ENCODE data around the gene ARMH3. TPM values are rescaled to one million over a fixed set of nuclear protein-coding genes. Genes with fewer than 3 reads are reported as not detected.

ARMH3 gene
- total and polyA plus RNA-seq, 7 experiments from 2014 or later: 19.7 to 34.0 (median 27.6) TPM

GRCh38 chr10:101968940-101969321 lies 87.0 kb downstream of the ARMH3 start:
- peaks cover 4 to 29% (median 5%) of the 10 kb centered on the region in 3 experiments for H3K36me3 ChIP-seq (ENCODE audit: control insufficient read depth in 2 of 3, insufficient read depth in 3 of 3, low read length in 3 of 3)
- peaks cover 8 to 41% (median 33%) of the 10 kb centered on the region in 7 donors for H3K4me1 Mint-ChIP-seq
- no peaks in the 10 kb centered on the region for H3K27me3 ChIP-seq (ENCODE audit: control insufficient read depth in 2 of 2, insufficient read depth in 2 of 2, low read length in 2 of 2)
- H3K36me3 Mint-ChIP-seq: peaks cover 17 to 81% (median 38%) of the 10 kb centered on the region in 5 donors
- ChIA-PET POLR2A (interaction anchor here (1.1 kb wide), 1 partner anchor 11 kb away, joined by 3 read pairs; no protein-coding TSS in a partner anchor), CTCF (no interaction called here)
- H3K4me3 ChIP-seq (ENCODE audit: low read length): no peak overlapping the region
- H3K4me3 Mint-ChIP-seq: peak overlapping the region in 1 of 10 donors; percentile 1
- intact Hi-C loops (cut with micrococcal nuclease): no loop called here
- no peaks in the 10 kb centered on the region for H3K27me3 Mint-ChIP-seq
- DNase-seq (no peak), ATAC-seq (no peak)
- H3K9me3 Mint-ChIP-seq: no peaks in the 10 kb centered on the region
- peak overlapping the region in 6 of 9 donors; percentile 8 to 61 (median 24) for H3K27ac Mint-ChIP-seq
- peak overlapping the region; percentile 14 for H3K27ac ChIP-seq (ENCODE audit: low read depth, low read length)
- peaks cover 5 to 11% of the 10 kb centered on the region in 2 donors for H3K4me1 ChIP-seq (ENCODE audit: control insufficient read depth in 2 of 2, insufficient read depth in 2 of 2, low read length in 2 of 2)
- no peaks in the 10 kb centered on the region for H3K9me3 ChIP-seq (ENCODE audit: control insufficient read depth in 2 of 3, low read length in 3 of 3)

DNA sequence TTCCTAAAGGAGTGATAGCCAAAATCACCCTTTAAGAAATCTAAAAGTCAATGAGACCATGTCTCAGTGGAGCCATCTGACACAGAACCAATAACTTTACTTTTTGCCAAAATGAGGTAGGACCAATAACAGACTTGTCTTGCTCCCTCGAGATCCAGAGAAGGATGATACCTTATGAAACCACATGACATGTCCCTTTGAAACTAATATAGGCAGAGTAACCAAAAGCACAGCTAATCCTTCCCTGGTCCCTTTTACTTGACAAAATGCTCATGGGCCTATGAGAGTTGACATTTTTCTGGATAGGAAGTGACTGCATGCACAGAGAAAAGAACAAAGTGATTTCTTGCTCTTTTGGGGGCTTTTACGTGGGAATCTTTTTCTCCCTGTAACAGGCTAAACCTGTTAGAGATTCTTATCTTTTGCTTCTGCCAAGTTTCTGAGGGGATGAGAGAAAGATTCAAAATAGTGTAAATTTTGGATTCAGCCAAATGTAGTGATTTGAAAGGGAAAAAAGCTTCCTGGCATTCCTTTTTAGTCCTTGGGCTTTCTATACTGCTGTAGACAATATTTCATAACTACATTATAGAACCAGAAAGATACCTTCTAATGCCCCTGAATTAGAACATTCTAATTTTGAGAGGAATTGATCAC lies 87.6 kb downstream of the ARMH3 start:
- Histone ChIP-seq H3K9me3 (ENCODE audit: control insufficient read depth in 2 of 3, low read length in 3 of 3) (no peaks in the 10 kb centered on the region), H3K27ac (ENCODE audit: low read depth, low read length) (no peak overlapping the region), H3K36me3 (ENCODE audit: control insufficient read depth in 2 of 3, insufficient read depth in 3 of 3, low read length in 3 of 3) (peaks cover 4 to 29% (median 5%) of the 10 kb centered on the region in 3 experiments), H3K4me3 (ENCODE audit: low read length) (no peak overlapping the region), H3K27me3 (ENCODE audit: control insufficient read depth in 2 of 2, insufficient read depth in 2 of 2, low read length in 2 of 2) (no peaks in the 10 kb centered on the region), H3K4me1 (ENCODE audit: control insufficient read depth in 2 of 2, insufficient read depth in 2 of 2, low read length in 2 of 2) (peaks cover 0 to 9% of the 10 kb centered on the region in 2 donors)
- Mint-ChIP-seq H3K36me3 (peaks cover 15 to 76% (median 34%) of the 10 kb centered on the region in 5 donors), H3K4me1 (peaks cover 3 to 35% (median 28%) of the 10 kb centered on the region in 7 donors), H3K27me3 (no peaks in the 10 kb centered on the region), H3K4me3 (peak overlapping the region in 1 of 10 donors; percentile 1), H3K9me3 (no peaks in the 10 kb centered on the region), H3K27ac (peak overlapping the region in 3 of 9 donors; percentile 2 to 17 (median 8))
- intact Hi-C loops (cut with micrococcal nuclease): no loop called here
- POLR2A ChIA-PET: interaction anchor here (1.1 kb wide), 1 partner anchor 10 kb away, joined by 3 read pairs; no protein-coding TSS in a partner anchor
- ATAC-seq (no peak), DNase-seq (no peak)
- CTCF ChIA-PET: no interaction called here

DNA sequence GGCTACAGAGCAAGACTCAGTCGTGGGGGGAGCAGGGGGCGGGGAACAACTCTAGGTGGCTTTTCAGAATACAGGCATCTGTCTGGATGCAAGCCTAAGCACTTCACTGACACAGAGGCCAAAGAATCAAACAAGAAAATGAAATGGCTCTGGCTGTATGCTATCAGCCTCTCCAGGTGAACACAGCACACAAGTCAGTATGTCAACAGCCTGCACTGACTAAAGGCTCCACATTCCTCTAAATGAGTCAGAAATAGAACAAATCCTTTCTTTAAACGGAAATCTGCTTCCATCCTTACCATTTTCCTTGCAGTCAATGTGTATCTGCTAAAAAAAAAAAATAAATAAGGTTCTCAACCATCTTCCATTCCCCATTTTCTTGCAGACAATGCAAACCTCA lies 88.3 kb downstream of the ARMH3 start:
- H3K4me3 Mint-ChIP-seq: no peak overlapping the region
- Histone ChIP-seq H3K27ac (ENCODE audit: low read depth, low read length) (no peak overlapping the region), H3K36me3 (ENCODE audit: control insufficient read depth in 2 of 3, insufficient read depth in 3 of 3, low read length in 3 of 3) (peaks cover 4 to 28% (median 5%) of the 10 kb centered on the region in 3 experiments), H3K27me3 (ENCODE audit: control insufficient read depth in 2 of 2, insufficient read depth in 2 of 2, low read length in 2 of 2) (no peaks in the 10 kb centered on the region), H3K4me3 (ENCODE audit: low read length) (no peak overlapping the region), H3K4me1 (ENCODE audit: control insufficient read depth in 2 of 2, insufficient read depth in 2 of 2, low read length in 2 of 2) (peaks cover 0 to 9% of the 10 kb centered on the region in 2 donors), H3K9me3 (ENCODE audit: control insufficient read depth in 2 of 3, low read length in 3 of 3) (no peaks in the 10 kb centered on the region)
- ChIA-PET POLR2A (no interaction called here), CTCF (no interaction called here)
- no peak for DNase-seq
- H3K36me3 Mint-ChIP-seq: peaks cover 14 to 73% (median 33%) of the 10 kb centered on the region in 5 donors
- H3K27ac Mint-ChIP-seq: no peak overlapping the region
- H3K27me3 Mint-ChIP-seq: no peaks in the 10 kb centered on the region
- no peaks in the 10 kb centered on the region for H3K9me3 Mint-ChIP-seq
- intact Hi-C loops (cut with micrococcal nuclease): no loop called here
- ATAC-seq: no peak
- H3K4me1 Mint-ChIP-seq: peaks cover 0 to 32% (median 26%) of the 10 kb centered on the region in 7 donors

GRCh38 chr10:101967119-101967518 lies 88.9 kb downstream of the ARMH3 start:
- Mint-ChIP-seq H3K4me1 (peaks cover 0 to 32% (median 25%) of the 10 kb centered on the region in 7 donors), H3K27ac (no peak overlapping the region), H3K9me3 (no peaks in the 10 kb centered on the region), H3K36me3 (peaks cover 8 to 72% (median 31%) of the 10 kb centered on the region in 5 donors), H3K4me3 (no peak overlapping the region), H3K27me3 (no peaks in the 10 kb centered on the region)
- no peak for DNase-seq
- Histone ChIP-seq H3K27ac (ENCODE audit: low read depth, low read length) (no peak overlapping the region), H3K27me3 (ENCODE audit: control insufficient read depth in 2 of 2, insufficient read depth in 2 of 2, low read length in 2 of 2) (no peaks in the 10 kb centered on the region), H3K36me3 (ENCODE audit: control insufficient read depth in 2 of 3, insufficient read depth in 3 of 3, low read length in 3 of 3) (peaks cover 4 to 22% (median 5%) of the 10 kb centered on the region in 3 experiments), H3K4me1 (ENCODE audit: control insufficient read depth in 2 of 2, insufficient read depth in 2 of 2, low read length in 2 of 2) (peaks cover 0 to 9% of the 10 kb centered on the region in 2 donors), H3K9me3 (ENCODE audit: control insufficient read depth in 2 of 3, low read length in 3 of 3) (no peaks in the 10 kb centered on the region), H3K4me3 (ENCODE audit: low read length) (no peak overlapping the region)
- no peak for ATAC-seq
- ChIA-PET POLR2A (no interaction called here), CTCF (no interaction called here)
- intact Hi-C loops (cut with micrococcal nuclease): no loop called here

DNA sequence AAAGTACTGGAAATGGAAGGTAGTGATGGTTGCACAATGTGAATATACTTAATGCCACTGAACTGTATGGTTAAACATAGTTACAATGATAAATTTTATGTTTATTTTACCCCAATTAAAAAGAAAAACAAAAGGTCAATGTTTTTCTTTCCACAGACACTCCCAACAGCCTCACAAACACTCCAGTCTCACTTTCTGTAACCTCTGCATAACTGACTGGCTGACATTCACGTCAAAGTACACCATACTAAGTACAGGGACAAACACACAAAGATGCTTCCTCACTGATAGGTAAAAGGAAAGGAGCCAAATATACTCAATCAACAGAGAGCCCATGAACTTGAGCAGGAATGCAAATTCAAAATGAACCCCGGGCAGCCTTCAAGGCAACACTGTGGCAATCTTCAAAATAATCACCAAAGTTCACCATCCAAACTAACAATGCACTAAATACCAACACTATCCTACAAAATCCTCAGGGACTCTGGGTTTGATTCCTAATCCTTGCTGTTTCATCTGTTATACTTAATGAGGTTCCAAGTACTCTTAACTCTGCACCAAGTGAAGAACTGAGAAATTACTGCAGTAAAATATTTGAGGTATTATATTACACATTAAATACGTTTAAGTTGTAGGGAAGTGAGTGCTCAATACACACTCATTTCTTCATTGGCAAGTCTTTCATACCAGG lies 90.8 kb downstream of the ARMH3 start:
- no peak overlapping the region for H3K27ac ChIP-seq (ENCODE audit: low read depth, low read length)
- Mint-ChIP-seq H3K27ac (peak overlapping the region in 1 of 9 donors; percentile 4), H3K4me1 (peaks cover 9 to 33% (median 22%) of the 10 kb centered on the region in 7 donors), H3K27me3 (no peaks in the 10 kb centered on the region), H3K9me3 (no peaks in the 10 kb centered on the region), H3K4me3 (no peak overlapping the region), H3K36me3 (peaks cover 5 to 63% (median 27%) of the 10 kb centered on the region in 5 donors)
- peaks cover 4 to 11% (median 4%) of the 10 kb centered on the region in 3 experiments for H3K36me3 ChIP-seq (ENCODE audit: control insufficient read depth in 2 of 3, insufficient read depth in 3 of 3, low read length in 3 of 3)
- ATAC-seq: no peak
- H3K27me3 ChIP-seq (ENCODE audit: control insufficient read depth in 2 of 2, insufficient read depth in 2 of 2, low read length in 2 of 2): no peaks in the 10 kb centered on the region
- H3K9me3 ChIP-seq (ENCODE audit: control insufficient read depth in 2 of 3, low read length in 3 of 3): no peaks in the 10 kb centered on the region
- POLR2A ChIA-PET: no interaction called here
- no peak overlapping the region for H3K4me3 ChIP-seq (ENCODE audit: low read length)
- intact Hi-C loops (cut with micrococcal nuclease): no loop called here
- CTCF ChIA-PET: no interaction called here
- no peak for DNase-seq
- peaks cover 0 to 9% of the 10 kb centered on the region in 2 donors for H3K4me1 ChIP-seq (ENCODE audit: control insufficient read depth in 2 of 2, insufficient read depth in 2 of 2, low read length in 2 of 2)

DNA sequence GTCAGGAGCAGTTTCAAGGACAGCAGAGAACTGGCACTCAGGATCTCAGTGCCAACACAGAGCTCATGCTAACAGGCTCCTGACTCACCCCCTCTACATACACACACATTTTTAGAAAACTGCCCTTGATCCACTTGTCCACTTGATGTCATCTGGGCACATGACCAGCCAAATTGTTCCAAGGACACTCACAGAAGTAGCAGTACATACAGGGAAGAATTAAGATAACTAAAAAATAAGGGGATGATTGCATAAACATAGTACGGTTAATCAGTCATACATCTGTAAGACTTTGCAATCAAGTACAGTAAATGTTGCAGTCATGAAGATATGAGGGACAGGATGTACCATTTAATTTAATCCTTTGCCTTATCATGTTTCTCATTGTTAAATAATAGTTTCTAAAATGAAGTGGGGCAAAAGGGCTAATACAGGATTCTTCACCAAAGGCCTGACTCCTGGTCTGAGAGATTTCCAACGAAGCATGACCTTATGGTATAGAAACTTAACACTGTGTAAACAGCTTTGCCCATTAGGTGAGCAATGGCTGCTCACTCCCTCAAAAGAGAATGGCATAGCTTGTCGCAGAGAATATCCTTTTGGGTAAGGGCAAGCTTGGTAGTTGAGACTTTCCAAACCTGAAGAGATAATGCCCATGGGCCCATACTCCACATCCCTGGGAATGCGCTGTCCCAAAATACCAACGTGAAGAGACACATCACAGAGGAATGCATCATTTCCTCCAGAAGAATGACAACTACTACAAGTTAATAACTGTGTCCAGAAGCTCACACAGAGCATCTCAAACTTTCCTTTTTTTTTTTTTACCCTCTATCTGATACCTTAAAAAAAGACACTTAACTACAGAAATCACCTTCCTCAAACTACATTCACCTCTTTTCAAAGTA lies 94.1 kb downstream of the ARMH3 start:
- Histone ChIP-seq H3K27me3 (ENCODE audit: control insufficient read depth in 2 of 2, insufficient read depth in 2 of 2, low read length in 2 of 2) (no peaks in the 10 kb centered on the region), H3K36me3 (ENCODE audit: control insufficient read depth in 2 of 3, insufficient read depth in 3 of 3, low read length in 3 of 3) (peaks cover 0 to 5% (median 0%) of the 10 kb centered on the region in 3 experiments), H3K4me1 (ENCODE audit: control insufficient read depth in 2 of 2, insufficient read depth in 2 of 2, low read length in 2 of 2) (no peaks in the 10 kb centered on the region), H3K9me3 (ENCODE audit: control insufficient read depth in 2 of 3, low read length in 3 of 3) (no peaks in the 10 kb centered on the region), H3K4me3 (ENCODE audit: low read length) (no peak overlapping the region), H3K27ac (ENCODE audit: low read depth, low read length) (no peak overlapping the region)
- intact Hi-C loops (cut with micrococcal nuclease): no loop called here
- ATAC-seq (no peak), DNase-seq (no peak)
- POLR2A ChIA-PET: no interaction called here
- CTCF ChIA-PET: interaction anchor here (0.5 to 0.7 kb wide), 2 partner anchors 51 to 72 kb away, joined by 3 read pairs; no protein-coding TSS in a partner anchor
- Mint-ChIP-seq H3K4me3 (no peak overlapping the region), H3K36me3 (peaks cover 2 to 55% (median 28%) of the 10 kb centered on the region in 5 donors), H3K27me3 (no peaks in the 10 kb centered on the region), H3K9me3 (no peaks in the 10 kb centered on the region), H3K27ac (no peak overlapping the region), H3K4me1 (peaks cover 0 to 10% (median 5%) of the 10 kb centered on the region in 7 donors)
